HG03066 (cell line): ENCODE results near the gene PRKCA.

Experiments used
- ATAC-seq: cut with Tn5 transposase; IDR thresholded peaks from one replicate; pipeline ENCODE4 v1.9.1; 2021; ENCODE audit warnings: low read depth; ENCODE audit not compliant: unreplicated experiment

PRKCA gene

GRCh38 chr17:66772148-66772812 is 469.9 kb downstream of the PRKCA start:
- no peak for ATAC-seq

GRCh38 chr17:66775271-66775670 is 472.9 kb downstream of the PRKCA start:
- no peak for ATAC-seq

GRCh38 chr17:66775881-66776400 is 473.5 kb downstream of the PRKCA start:
- ATAC-seq: no peak

- ATAC-seq: no peak
Observed at GRCh38 chr17:66776999-66777688, 474.7 kb downstream of the PRKCA start.

GRCh38 chr17:66777689-66778225 is 475.3 kb downstream of the PRKCA start:
- ATAC-seq: no peak

- ATAC-seq: no peak
Observed at GRCh38 chr17:66778531-66779236, 476.3 kb downstream of the PRKCA start.

GRCh38 chr17:66779237-66779606 is 476.8 kb downstream of the PRKCA start:
- no peak for ATAC-seq

- no peak for ATAC-seq
Observed at GRCh38 chr17:66781135-66781534, 478.7 kb downstream of the PRKCA start.

- no peak for ATAC-seq
Observed at GRCh38 chr17:66782851-66783250, 480.4 kb downstream of the PRKCA start.

- no peak for ATAC-seq
Observed at GRCh38 chr17:66783656-66784381, 481.4 kb downstream of the PRKCA start.

GRCh38 chr17:66784621-66785364 is 482.4 kb downstream of the PRKCA start:
- no peak for ATAC-seq

- ATAC-seq: no peak
Observed at GRCh38 chr17:66786107-66786506, 483.7 kb downstream of the PRKCA start.

GRCh38 chr17:66787914-66788313 is 485.5 kb downstream of the PRKCA start:
- no peak for ATAC-seq

GRCh38 chr17:66789093-66789492 is 486.7 kb downstream of the PRKCA start:
- ATAC-seq: no peak

- ATAC-seq: no peak
Observed at GRCh38 chr17:66789961-66790437, 487.6 kb downstream of the PRKCA start.

GRCh38 chr17:66790501-66791061 is 488.2 kb downstream of the PRKCA start:
- ATAC-seq: no peak

- ATAC-seq: no peak
Observed at GRCh38 chr17:66791347-66791746, 488.9 kb downstream of the PRKCA start.

GRCh38 chr17:66793814-66794213 is 491.4 kb downstream of the PRKCA start:
- no peak for ATAC-seq

GRCh38 chr17:66795486-66795885 is 493.1 kb downstream of the PRKCA start:
- no peak for ATAC-seq
